BE2C (cell line): ENCODE data around the gene KCND2.

ENCODE experiments used
- DNase-seq: peaks from one replicate; pipeline ENCODE4 v3.0.0-alpha.2; 2020
- H3K27me3 ChIP-seq: fragments of 250-450 bp; sonication (Bioruptor Pico); 2 replicates; pipeline ENCODE4 v1.5.1; 2020; ENCODE audit warnings: mild to moderate bottlenecking
- H3K36me3 ChIP-seq: fragments of 250-450 bp; sonication (Bioruptor Pico); 2 replicates; pipeline ENCODE4 v1.5.1; 2020; ENCODE audit warnings: mild to moderate bottlenecking
- H3K4me1 ChIP-seq: fragments of 250-450 bp; sonication (Bioruptor Pico); 2 replicates; pipeline ENCODE4 v1.5.1; 2020
- H3K4me3 ChIP-seq: 2 replicates; pipeline ENCODE4 v1.5.1; 2011; ENCODE audit warnings: low read depth, low read length
- H3K9me3 ChIP-seq: fragments of 250-450 bp; sonication (Bioruptor Pico); 2 replicates; pipeline ENCODE4 v1.5.1; 2020
- TF ChIP-seq, protein P1 (sequence below): IDR thresholded peaks from 2 replicates; pipeline ENCODE4 v1.5.1; 2012; ENCODE audit warnings: mild to moderate bottlenecking, low read depth, low read length

The KCND2 gene

DNA sequence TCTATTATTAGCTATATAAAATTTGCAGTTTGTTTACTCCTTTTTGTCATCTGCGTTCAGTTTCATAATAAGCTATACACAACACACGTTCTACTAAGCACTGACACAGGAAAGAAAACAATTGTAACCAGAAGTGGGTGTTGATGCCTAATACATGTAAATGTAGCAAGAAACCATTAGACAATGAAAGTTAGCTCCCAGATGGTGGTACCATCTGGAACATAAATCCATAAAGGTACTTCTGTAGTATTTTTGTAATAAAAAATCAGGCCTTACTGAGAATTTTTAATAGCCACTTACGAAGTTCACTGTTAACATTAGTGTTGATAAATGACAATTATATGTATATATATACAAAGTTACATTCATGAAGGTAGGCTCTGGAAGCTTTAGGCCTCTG is 194.7 kb downstream of the KCND2 start:
- Histone ChIP-seq H3K4me3 (no peak overlapping the region), H3K9me3 (no peaks in the 10 kb centered on the region), H3K36me3 (no peaks in the 10 kb centered on the region), H3K27me3 (no peaks in the 10 kb centered on the region), H3K4me1 (no peaks in the 10 kb centered on the region)
- no peak for DNase-seq
- TF ChIP-seq, protein P1, sequence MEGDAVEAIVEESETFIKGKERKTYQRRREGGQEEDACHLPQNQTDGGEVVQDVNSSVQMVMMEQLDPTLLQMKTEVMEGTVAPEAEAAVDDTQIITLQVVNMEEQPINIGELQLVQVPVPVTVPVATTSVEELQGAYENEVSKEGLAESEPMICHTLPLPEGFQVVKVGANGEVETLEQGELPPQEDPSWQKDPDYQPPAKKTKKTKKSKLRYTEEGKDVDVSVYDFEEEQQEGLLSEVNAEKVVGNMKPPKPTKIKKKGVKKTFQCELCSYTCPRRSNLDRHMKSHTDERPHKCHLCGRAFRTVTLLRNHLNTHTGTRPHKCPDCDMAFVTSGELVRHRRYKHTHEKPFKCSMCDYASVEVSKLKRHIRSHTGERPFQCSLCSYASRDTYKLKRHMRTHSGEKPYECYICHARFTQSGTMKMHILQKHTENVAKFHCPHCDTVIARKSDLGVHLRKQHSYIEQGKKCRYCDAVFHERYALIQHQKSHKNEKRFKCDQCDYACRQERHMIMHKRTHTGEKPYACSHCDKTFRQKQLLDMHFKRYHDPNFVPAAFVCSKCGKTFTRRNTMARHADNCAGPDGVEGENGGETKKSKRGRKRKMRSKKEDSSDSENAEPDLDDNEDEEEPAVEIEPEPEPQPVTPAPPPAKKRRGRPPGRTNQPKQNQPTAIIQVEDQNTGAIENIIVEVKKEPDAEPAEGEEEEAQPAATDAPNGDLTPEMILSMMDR = no peak

DNA sequence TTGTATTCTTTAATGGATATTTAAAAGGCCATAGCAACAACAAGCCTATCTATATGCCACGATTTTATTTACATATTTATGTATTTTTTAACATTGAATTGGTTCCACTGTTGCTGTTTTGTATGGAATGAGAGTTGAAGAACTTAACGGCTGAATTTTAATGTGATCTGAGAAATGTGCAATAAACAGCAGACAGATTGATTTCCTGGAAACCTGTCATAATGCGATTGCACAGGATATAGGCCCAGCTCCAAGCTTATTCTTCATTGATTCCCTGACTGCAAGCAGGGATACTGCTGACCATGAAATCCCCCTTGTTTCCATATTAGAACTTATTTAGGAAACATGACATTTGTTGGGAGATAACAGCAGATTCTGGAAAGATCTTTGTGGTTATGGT is 195.6 kb downstream of the KCND2 start:
- no peaks in the 10 kb centered on the region for H3K27me3 ChIP-seq
- H3K9me3 ChIP-seq = no peaks in the 10 kb centered on the region
- no peaks in the 10 kb centered on the region for H3K4me1 ChIP-seq
- TF ChIP-seq, protein P1 = no peak
- no peak overlapping the region for H3K4me3 ChIP-seq
- no peaks in the 10 kb centered on the region for H3K36me3 ChIP-seq
- DNase-seq = no peak

DNA sequence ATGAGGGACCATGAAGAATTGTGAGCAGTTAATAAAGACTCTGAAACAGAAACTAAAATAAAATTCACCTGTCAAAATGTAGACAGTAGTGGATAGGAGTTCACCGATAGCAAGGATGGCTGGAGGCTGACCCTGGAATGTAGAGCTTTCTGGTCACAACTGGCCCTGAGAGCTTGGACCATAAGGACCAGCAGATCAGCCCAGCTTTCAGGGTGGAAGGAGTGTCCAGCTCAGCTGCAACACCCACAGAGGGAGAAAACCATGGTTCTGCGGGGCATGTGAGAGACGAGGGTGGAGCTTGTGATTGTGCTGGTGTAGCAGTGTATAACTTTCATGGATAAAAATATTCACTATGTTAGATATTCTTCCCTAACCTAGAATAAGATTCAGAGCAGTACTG is 199.9 kb downstream of the KCND2 start:
- no peak for DNase-seq
- Histone ChIP-seq H3K9me3 (no peaks in the 10 kb centered on the region), H3K4me3 (no peak overlapping the region), H3K4me1 (no peaks in the 10 kb centered on the region), H3K36me3 (no peaks in the 10 kb centered on the region), H3K27me3 (no peaks in the 10 kb centered on the region)
- TF ChIP-seq, protein P1 = no peak

DNA sequence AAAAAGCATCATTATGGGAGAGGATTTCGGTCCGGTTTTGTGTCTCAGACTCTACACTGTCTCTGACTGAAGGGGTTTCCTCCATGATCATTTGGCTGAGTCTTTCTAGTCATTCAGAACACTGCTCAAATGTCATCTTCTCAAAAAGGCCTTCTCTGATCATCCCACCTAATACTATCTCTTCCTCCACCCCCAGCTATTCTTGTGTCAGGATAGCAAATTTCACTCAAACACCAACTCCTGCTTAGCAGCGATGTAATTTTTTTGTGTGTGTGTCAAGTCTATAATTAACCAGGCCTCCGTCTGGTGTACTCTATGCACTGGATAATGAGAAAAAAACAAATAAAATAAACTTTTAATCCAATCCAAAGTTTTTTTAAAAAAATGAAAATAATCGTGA is 200.4 kb downstream of the KCND2 start:
- no peaks in the 10 kb centered on the region for H3K36me3 ChIP-seq
- no peak overlapping the region for H3K4me3 ChIP-seq
- no peaks in the 10 kb centered on the region for H3K27me3 ChIP-seq
- TF ChIP-seq, protein P1 = no peak
- H3K9me3 ChIP-seq = no peaks in the 10 kb centered on the region
- no peaks in the 10 kb centered on the region for H3K4me1 ChIP-seq
- DNase-seq = no peak

DNA sequence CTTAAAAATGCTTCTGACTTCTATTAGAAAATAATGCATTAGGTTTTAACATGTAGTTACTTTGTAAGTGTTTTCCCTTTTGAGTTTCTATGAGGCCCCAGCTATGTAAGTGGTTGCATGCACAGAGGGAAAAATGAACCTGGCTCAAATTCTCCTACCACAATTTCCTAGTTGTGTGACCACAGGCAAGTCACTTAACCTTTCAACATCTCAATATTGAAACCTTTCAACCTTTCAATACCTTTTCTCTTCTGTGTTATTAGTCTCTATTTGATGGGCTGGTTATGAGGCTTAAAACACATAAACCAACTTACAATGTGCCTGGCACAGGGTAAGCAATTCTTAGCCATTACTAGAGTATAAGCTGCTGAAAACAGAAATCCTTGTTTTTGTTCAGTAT is 203.0 kb downstream of the KCND2 start:
- Histone ChIP-seq H3K4me1 (no peaks in the 10 kb centered on the region), H3K4me3 (no peak overlapping the region), H3K9me3 (no peaks in the 10 kb centered on the region; the same call in 1 of the 2 replicates), H3K36me3 (no peaks in the 10 kb centered on the region), H3K27me3 (no peaks in the 10 kb centered on the region)
- TF ChIP-seq, protein P1 = no peak
- DNase-seq = no peak

DNA sequence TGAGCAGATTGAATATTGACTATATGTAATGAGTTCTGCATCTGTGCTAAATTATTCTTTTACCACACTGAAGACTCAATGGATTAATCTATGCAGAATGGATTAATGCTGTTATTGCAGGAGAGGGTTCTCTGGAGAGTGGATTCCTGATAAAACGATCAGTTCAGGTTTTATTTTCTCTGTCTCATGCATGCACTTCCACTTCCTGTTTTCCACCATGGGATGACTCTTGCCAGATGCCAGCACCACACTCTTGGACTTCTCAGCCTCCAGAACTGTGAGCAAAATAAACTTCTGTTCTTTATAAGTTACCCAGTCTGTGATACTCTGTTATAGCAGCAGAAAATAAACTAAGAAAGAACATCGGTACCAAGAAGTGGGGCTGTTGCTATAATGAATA is 207.5 kb downstream of the KCND2 start:
- TF ChIP-seq, protein P1 = no peak
- Histone ChIP-seq H3K9me3 (no peaks in the 10 kb centered on the region; the same call in 1 of the 2 replicates), H3K4me3 (no peak overlapping the region), H3K36me3 (no peaks in the 10 kb centered on the region), H3K4me1 (no peaks in the 10 kb centered on the region), H3K27me3 (no peaks in the 10 kb centered on the region)
- no peak for DNase-seq
